GM11168 (cell line): Measurements from ENCODE around the gene PXMP4.

Experiments
- in situ Hi-C: fragments of 300-500 bp; cut with MboI; formaldehyde crosslinking; loops from one replicate; pipeline ENCODE4 v1.12.0; 2022; ENCODE audit warnings: low sequenced_read_pairs; ENCODE audit not compliant: unreplicated experiment

The PXMP4 gene

DNA sequence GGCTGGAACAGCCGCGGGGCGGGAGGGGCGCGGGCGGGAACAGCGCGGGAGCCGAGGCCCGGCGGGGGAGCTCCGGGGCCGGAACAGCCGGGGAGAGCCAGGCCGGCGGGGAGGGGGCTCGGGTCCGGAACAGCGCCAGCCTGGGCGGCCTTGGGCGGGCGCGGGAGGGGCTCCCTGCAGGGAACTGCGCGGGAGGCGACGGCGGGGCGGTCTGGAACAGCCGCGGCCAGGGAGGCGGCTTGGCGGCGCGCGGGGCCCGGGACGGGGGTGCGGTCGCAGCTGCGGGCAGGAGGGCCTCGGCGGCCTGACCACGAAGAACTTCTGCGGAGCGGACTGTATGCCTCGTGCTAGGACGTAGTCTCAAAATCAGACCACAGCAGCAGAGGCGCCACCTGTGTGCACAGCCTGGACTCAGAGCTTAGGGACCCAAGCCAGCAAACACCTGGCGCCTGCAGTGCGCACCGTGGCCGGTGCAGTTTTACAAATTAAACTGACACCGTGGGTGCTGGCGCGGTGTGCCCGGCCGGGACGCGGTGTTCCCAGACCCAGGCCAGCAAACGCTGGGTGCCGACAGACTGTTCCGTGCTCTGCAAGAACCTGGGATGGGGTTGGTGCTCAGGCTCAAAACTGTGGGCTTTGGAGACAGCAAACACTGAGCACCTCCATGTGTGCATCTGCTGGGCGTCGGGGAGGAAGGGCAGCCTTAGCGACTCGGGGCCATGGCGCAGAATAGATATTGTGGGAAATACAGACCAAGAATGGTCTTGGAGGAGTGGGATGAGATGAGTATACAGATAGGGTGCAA lies 12.3 kb upstream of the PXMP4 start:
- in situ Hi-C loops = no loop called here

DNA sequence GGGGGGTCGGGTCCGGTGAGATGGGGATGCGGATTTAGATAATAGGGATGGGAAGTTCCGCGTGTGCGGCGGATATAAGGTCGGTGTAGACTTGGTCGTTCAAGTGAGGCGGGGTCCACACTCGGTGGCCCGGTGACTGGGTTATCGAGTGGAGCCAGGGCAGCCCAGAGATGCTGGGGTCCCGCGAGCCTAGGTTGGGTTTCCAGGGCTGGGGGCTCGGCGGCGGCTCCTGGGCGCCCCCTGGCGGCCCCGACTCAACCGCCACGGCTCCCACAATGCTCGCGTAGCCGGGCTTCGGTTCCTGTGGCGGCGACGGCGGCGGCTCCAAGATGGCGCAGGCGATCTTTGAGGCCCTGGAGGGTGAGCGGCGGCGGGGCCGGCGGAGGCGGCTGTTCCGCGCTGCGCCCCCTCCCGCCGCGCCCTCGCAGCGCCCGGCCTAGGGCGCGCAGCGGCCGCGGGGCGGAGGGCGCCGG lies 11.6 kb upstream of the PXMP4 start, which contains the start of gene ZNF341:
TSS of gene ZNF341 (plus strand) at position 304 of the 473 bp plus-strand sequence. CDS start at position 330, 26 bp downstream.
- in situ Hi-C loops = no loop called here

DNA sequence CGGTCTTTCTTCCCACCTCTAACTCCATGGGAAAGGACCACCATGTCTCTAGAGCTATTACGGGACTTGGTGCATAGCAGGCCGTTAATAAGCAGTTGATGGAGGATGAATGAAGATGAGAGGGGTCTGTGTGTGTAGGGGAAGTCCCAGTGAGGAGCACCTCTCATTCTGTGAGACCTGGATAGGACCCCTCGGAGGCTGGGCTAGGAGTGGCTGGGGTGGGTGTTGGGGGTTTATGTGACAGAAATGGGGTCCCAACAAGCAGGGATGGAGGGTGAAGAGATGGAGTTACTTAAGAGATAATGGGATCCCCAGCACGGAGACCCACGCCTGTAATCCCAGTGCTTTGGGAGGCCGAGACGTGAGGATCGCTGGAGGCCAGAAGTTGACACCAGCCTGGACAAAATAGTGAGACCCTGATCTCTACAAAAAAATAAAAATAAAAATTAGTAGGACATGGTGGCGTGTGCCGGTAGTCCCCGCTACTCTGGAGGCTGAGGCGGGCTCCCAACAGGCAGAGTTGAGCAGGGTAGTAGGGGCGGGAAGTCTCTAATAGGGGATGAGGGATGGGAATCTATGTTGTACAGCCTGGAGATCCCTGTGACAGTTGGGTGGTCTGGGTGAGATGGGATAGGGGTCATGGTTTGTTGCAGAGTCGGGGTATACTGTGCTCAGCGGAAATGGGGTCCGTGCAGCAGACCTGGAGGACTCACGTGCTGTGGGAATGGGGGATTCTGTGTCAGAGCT lies 11.0 kb upstream of the PXMP4 start:
- in situ Hi-C loops = no loop called here

DNA sequence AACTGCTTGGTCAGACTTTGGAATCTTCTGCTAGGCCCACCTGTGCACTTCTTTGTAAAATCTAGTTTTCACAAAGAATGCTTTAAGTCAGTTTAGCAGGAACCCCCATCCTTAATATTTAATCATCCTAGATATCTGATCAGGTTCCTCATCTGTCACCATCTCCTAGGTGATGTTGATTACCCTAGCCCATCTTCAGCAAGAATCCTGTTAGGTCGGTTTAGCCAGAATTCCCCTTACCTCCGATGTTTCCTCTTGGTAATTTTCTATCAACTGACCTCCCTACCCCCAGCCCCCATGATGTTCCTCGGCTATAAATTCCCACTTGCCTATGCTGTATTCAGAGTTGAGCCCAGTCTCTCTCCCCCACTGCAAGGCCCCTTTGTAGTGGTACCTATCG lies 9.0 kb upstream of the PXMP4 start:
- in situ Hi-C loops = no loop called here

DNA sequence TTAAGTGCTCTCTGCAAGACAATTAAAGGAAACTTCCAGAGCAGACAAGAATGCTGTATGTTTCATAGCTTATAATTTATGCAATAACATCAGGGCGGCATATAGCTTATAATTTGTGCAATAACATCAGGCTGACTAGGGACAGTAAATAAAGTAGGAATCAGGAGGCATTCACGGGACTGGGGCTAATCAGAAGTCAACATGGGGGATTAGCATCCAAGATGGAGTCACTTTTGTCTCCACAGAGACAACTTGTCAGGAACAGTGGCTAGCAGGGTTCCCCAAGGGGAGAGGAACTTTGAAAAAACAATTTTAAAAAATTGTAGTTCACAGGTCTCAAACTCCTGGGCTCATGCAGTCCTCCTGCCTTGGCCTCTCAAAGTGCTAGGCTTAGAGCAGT lies 8.4 kb upstream of the PXMP4 start:
- in situ Hi-C loops = no loop called here

DNA sequence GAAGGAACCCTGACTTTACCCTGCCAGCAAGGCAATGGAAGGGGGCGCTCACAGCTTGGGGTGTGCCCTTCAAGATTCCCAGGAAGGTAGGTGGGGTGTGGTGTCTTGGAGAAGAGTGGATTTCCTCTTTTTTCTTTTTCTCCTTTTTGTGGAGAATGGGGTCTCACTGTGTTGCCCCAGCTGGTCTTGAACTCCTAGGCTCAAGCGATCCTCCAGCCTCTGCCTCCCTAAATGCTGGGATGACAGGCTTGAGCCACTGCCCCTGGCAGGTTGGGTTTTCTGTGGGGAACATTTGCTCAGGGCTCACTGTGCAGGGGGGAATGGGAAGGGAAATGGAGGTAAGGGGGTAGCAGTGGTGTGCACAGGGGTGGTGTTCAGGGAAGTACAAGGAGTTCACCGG lies 7.7 kb upstream of the PXMP4 start:
- in situ Hi-C loops = no loop called here

DNA sequence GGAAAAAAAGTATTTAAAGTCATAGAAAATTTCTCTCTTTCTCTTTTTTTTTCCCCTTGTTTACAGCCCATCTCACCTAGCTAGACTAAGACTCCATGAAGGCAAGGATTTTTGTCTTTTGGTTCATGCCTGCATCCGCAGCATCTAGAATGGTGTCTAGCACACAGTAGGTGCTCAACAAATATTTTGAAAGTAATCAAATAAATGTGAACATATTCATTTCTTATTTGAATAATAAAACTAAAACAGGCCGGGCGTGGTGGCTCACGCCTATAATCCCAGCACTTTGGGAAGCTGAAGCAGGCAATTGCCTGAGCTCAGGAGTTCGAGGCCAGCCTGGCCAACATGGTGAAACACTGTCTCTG lies 7.0 kb upstream of the PXMP4 start:
- in situ Hi-C loops = no loop called here

DNA sequence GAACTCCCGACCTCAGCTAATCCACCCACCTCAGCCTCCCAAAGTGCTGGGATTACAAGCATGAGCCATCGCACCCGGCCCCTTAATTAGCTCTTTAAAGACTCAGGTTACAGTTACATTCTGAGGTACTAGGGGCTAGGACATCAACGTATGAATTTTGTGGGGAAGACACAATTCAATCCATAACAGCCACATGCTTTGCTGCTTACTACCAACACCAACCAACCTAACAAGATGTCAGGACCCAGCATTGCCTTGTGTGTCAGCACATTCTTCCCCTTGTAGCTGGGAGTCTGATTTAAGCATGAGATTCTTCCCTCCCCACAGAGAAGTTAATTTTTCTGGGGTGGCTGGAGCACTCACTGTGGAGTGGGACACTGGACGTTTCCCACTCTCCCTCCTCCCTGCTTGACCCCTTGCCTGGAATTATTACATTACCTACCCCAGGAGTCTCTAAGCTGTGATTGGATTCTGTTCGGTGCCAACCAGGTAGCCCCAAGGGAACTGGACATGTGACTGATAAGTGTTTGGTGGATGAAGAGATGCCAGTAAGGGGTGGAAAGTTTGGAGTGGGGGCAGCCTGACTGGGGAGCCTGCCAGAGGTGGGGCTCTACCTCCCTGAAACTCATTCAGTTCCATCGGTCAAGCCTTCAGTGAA lies 5.6 kb upstream of the PXMP4 start:
- in situ Hi-C loops = no loop called here

DNA sequence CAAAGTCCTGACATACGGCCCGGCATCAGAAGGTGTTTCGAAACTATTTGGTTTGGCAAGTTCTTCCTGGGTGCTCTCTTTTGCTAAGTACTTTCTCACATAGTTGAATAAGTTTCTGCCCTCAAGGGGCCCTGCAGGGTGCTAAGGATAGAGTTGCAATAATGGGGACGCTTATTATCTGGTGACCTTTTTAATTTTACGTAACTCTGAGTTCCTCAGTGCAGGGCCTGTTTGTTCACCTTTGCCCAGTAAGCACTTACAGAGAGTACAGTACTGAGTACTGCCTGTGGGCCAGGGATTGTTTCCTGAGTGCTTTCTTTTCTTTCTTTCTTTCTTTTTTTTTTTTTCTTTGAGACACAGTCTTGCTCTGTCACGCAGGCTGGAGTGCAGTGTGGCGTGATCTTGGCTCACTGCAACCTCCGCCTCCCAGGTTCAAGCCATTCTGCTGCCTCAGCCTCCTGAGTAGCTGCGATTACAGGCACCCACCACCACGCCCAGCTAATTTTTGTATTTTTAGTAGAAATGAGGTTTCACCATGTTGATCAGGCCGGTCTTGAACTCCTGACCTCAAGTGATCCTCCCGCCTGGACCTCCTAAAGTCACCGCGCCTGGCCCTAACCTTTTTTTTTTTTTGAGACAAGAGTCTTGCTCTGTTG lies 4.5 kb upstream of the PXMP4 start:
- in situ Hi-C loops = no loop called here

DNA sequence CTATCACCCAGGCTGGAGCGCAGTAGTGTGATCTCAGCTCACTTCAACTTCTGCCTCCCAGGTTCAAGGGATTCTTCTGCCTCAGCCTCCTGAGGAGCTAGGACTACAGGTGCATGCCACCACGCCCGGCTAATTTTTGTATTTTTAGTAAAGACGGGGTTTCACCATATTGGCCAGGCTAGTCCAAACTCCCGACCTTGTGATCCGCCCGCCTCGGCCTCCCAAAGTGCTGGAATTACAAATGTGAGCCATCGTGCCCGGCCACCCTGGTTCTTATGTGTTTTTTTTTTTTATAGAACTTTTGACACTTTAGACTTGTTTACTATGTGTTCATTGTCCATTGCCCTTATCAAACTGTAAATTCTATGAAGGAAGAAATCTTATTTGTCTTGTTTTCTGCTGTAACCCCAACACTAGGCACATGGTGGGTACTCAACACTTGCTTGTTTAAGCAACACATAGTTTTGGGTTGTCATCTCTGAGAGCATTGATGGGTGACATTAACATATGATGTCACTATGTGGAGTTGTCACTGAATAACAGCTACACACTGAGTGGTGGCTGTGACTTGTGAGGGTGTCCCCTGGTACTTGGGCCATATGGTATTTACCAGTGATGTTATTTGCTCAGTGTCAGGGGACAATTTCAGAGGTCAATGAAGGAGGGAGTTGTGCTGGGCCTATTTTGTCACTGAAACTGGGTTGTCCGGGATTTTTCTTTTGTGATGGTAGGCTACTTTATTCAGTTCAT lies 1.5 kb upstream of the PXMP4 start:
- in situ Hi-C loops = no loop called here

DNA sequence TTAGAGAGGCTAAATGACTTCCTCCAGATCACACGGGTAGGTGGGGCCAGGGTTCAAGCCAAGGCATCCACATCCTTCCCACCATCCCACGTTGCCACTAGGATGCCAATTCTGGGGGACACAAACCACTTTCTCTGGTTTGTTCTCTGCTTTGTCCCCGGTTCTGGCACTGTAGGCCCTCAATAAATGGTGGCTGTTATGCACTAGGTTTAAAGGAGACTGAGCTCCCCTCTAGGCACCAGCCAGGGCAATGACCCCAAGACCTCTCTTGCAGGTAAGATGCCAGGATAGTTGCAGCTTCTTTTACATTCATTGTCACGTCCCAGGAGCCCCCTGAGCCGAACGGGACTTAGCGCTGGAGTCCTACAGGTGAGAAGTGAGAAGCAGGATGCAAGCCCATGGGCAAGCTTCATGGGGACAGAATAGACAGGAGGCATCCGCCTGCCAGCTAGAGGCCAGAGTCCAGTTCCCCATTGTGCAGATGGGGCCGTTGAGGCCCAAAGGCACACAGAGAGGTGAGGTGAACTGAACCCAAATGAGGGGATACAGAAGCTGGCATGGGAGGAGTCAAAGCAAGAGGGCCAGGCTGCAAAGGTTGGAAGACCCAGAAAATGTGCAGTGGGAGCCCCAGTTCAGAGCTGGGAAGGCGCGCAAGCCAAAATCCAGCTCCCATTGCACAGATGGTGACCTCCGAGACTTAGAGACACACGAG lies 677 bp downstream of the PXMP4 start:
- in situ Hi-C loops = no loop called here

DNA sequence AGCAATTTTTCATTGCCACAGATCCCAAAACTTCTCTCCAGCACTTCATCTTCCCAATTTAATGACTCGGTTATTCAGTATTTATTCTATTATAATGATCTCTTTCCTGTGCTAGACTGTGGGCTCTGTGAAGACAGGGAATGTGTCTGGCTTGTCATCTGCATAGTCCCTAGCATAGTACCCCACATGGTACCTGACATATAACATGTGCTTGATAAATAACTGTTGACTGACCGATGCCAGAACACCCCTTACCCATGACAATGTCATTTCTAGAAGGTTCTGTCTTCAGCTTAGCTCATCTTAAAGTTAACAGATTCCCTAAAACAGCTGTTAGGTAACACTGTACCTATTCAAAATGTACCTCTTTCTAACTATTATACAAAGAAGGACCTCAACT lies 3.6 kb downstream of the PXMP4 start:
- in situ Hi-C loops = no loop called here

DNA sequence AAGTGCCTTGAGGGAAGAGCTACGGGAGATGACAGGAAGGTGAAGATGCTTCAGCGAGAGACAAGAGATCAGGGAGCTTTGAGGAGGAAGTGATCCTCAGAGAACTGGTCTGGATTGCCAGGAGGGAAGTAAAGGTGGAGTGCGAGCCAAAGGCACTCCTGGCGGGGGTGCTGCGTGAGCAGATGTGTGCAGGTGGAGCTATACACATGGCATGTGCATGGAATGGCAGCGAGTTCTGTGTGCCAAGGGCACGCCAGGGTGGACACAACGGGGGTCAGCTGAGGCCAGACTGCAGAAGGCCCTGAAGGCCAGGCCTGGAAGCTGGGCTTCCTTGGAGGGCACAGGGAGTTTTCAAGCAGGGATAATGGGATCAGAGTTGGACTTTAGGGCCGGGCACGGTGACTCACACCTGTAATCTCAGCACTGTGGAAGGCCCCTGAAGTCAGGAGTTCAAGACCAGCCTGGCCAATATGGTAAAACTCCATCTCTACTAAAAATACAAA lies 6.2 kb downstream of the PXMP4 start:
- in situ Hi-C loops = no loop called here

DNA sequence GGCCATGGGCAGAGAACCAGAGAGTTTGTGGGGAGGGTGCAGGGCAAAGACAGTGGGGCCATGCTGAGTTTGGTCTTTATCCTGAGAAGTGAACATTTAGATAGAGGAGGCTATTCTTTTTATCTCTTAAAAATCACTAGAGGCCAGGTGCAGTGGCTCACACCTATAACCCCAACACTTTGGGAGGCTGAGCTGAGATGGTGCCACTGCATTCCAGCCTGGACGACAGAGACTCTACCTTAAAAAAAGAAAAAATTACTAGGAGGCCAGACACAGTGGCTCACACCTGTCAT lies 8.7 kb downstream of the PXMP4 start:
- in situ Hi-C loops = no loop called here

DNA sequence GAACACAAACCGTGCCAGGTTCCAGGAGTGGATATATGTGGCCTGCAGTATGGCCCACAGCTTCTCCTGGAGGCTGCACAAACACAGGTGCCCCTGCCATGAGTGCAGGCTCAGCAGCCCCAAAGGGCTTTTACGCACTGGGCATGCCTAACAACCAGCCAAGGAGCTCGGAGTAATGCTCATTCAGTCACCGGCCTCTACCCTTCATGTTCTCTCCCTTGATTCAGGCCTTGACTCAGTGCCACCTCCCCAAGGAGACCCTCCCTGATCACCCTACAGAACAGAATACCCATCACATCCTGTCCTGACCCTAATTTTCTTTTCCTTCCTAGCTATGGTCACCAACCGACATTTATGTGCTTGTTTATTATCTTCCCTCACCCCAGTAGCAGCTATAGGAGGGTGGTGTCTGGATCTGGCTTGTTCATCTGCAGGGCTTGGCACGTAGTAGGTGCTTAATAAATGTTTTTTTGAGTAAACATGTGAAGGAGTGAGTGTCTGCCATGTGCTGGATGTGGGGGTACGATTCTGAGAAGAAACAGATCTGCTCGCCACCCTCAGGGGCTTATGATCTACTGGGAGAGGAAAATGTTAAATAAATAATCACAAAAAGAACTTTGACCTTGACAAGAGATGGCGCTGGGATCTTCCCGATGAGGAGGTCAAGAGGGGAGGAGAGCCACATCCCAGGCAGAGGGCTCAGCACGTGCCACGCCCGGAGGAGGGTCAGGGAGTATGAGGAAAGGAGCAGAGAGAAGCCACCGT lies 9.2 kb downstream of the PXMP4 start:
- in situ Hi-C loops = no loop called here

DNA sequence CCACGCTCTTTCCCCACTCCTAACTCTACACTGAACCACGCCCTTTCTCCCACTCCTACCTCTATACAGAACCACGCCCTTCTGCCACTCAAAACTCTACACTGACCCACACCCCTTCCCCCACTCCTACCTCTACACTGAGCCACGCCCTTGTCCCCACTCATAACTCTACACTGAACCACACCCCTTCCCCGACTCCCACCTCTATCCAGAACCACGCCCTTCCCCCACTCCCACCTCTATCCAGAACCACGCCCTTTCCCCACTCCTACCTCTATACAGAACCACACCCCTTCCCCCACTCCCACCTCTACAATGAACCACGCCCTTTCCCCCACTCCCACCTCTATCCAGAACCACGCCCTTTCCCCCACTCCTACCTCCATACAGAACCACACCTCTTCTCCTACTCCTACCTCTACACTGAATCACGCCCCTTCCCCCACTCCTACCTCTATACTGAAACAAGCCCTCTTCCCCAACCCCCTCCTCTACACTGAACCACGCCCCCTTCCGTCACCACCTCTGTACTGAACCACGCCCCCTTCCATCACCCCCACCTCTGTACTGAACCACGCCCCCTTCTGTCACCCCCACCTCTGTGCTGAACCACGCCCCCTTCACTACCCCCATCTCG lies 10.1 kb downstream of the PXMP4 start:
- in situ Hi-C loops = no loop called here

DNA sequence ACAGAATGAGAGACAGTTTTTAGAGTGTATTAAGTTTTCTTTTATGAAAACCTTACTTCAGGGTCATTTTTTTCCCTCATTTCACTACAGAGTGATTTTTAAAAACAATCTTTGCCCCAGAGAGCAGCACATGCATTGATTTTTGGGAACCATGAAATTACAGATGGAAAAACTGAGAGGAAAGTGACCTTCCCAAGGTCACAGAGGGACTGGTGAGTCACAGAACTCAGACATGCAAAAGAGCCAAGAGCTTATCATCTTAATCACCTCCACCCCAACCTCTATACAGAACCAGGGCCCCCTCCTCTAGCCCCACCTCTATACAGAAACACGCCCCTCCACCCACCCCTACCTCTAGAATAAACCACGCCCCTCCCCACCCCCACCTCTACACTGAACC lies 10.7 kb downstream of the PXMP4 start:
- in situ Hi-C loops = no loop called here

DNA sequence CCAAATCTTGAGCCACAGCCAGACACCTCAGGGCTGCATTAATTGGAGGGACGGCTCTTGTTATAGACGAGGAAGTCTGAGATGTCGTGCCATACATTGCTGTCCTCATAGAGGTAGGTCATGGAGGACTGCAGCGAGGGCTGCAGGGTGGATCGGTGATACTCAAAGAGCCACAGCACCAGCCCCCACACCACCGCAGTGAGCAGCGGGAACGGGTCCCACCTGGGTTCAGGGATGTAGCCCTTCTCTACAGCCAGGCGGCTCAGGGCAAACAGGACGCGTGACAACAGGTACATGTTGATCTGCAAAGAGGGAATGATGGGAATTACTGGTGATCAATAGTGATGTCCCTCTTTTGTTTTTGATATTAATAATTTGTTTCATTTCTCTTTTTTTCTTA lies 12.4 kb downstream of the PXMP4 start:
- in situ Hi-C loops = no loop called here
